Parathyroid adenoma (tissue), 2 donors: ENCODE data around the gene SLN.

Experiments
- H2AFZ ChIP-seq: fragments of 300-600 bp; sonication (generic); one replicate; pipeline ENCODE4 v1.7.0; 2017; ENCODE audit warnings: antibody characterized with exemption, mild to moderate bottlenecking
- H3K27ac ChIP-seq: fragments of 300-600 bp; sonication (generic); one replicate; pipeline ENCODE4 v1.7.0; 2017
- H3K27me3 ChIP-seq: fragments of 300-600 bp; sonication (generic); one replicate; pipeline ENCODE4 v1.7.0; 2017; ENCODE audit warnings: low read length; ENCODE audit not compliant: control insufficient read depth, insufficient read depth
- H3K36me3 ChIP-seq: fragments of 300-600 bp; sonication (generic); one replicate; pipeline ENCODE4 v1.7.0; 2017; ENCODE audit warnings: low read length; ENCODE audit not compliant: control insufficient read depth, insufficient read depth
- H3K4me1 ChIP-seq: fragments of 300-600 bp; sonication (generic); one replicate; pipeline ENCODE4 v1.7.0; 2017; ENCODE audit warnings: control low read depth
- H3K4me2 ChIP-seq: fragments of 300-600 bp; sonication (generic); one replicate; pipeline ENCODE4 v1.7.0; 2017; ENCODE audit warnings: low read length
- H3K4me3 ChIP-seq: fragments of 300-600 bp; sonication (generic); one replicate; pipeline ENCODE4 v1.7.0; 2017; ENCODE audit warnings: low read depth, low read length
- H3K79me2 ChIP-seq: fragments of 300-600 bp; sonication (generic); one replicate; pipeline ENCODE4 v1.7.0; 2017; ENCODE audit warnings: control low read depth
- H3K9ac ChIP-seq: fragments of 300-600 bp; sonication (generic); one replicate; pipeline ENCODE4 v1.7.0; 2017; ENCODE audit warnings: mild to moderate bottlenecking
- H3K9me3 ChIP-seq: fragments of 300-600 bp; sonication (generic); one replicate; pipeline ENCODE4 v1.7.0; 2017; ENCODE audit warnings: low read length; ENCODE audit not compliant: control insufficient read depth
- TF ChIP-seq, protein P1 (sequence below): fragments of 300-600 bp; sonication (generic); IDR thresholded peaks from one replicate; pipeline ENCODE4 v1.7.0; 2017; ENCODE audit warnings: antibody characterized with exemption, mild to moderate bottlenecking
- donor health status: primary hyperparathyroidism.

SLN gene

DNA sequence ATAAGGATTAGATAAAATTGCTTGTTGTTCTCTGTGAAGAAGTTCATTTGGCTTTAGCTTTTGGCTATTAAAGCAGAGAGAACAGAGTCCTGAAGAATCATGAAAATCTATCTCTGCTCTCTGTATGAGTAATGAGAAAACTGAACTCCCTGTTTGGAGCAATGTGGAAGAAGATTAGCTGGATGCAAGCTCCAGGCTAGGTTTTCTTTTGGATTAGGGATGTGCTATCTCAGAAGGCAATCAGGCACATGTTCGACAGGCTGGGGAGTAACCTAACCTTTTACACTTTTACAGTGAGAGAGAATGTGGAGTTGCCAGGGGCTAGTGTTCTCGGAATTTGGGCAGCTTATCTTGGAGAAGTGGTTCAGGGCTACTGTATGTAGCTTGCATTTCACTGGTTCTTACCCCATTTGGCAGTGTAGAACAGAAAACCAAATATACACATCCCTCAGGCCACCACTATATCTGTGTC, 8.5 kb upstream of the SLN start:
- H3K79me2 ChIP-seq = no peaks in the 10 kb centered on the region
- peaks cover 2% of the 10 kb centered on the region for H3K4me1 ChIP-seq
- no peaks in the 10 kb centered on the region for H3K9me3 ChIP-seq
- TF ChIP-seq, protein P1, sequence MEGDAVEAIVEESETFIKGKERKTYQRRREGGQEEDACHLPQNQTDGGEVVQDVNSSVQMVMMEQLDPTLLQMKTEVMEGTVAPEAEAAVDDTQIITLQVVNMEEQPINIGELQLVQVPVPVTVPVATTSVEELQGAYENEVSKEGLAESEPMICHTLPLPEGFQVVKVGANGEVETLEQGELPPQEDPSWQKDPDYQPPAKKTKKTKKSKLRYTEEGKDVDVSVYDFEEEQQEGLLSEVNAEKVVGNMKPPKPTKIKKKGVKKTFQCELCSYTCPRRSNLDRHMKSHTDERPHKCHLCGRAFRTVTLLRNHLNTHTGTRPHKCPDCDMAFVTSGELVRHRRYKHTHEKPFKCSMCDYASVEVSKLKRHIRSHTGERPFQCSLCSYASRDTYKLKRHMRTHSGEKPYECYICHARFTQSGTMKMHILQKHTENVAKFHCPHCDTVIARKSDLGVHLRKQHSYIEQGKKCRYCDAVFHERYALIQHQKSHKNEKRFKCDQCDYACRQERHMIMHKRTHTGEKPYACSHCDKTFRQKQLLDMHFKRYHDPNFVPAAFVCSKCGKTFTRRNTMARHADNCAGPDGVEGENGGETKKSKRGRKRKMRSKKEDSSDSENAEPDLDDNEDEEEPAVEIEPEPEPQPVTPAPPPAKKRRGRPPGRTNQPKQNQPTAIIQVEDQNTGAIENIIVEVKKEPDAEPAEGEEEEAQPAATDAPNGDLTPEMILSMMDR = no peak
- H3K36me3 ChIP-seq = no peaks in the 10 kb centered on the region
- H2AFZ ChIP-seq = no peak overlapping the region
- H3K4me3 ChIP-seq = no peak overlapping the region
- H3K27me3 ChIP-seq = no peaks in the 10 kb centered on the region
- H3K9ac ChIP-seq = no peak overlapping the region
- H3K27ac ChIP-seq = no peak overlapping the region
- no peak overlapping the region for H3K4me2 ChIP-seq

DNA sequence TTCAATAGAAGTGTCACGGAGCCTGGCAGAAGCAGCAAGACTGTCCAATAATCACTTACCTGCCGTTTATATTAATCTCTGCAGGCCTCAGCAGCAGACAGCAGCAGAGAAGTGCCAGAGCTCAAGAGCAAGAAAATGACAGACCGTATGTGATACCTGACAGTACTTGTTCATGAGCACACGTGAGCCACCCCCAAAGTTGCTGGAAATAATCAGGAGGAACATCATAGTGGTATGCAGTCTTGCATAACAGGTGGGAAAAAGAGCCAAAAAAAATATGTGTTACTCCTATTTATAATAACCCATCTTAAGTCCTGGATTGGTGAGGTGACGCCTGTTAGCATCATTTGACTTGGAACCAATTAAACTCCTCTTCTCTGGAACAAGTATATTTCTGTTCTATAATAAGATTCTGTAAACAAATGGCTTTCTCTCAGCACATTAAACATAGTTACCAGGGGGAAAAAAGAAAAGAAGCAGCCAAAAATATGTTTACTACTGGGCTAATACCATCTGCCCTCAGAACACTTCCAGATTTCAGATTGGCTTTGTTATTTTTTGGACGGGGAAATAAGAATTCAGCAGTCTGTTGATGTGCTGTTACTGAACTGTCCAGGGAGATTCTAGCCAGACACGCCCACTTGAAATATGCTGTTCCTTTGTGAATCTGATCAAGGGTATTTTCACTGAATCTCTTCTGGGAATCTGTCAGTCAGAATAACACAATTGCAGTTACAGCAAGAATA, 7.9 kb upstream of the SLN start:
- TF ChIP-seq, protein P1 = no peak
- no peaks in the 10 kb centered on the region for H3K79me2 ChIP-seq
- no peaks in the 10 kb centered on the region for H3K27me3 ChIP-seq
- H3K36me3 ChIP-seq = no peaks in the 10 kb centered on the region
- peaks cover 2% of the 10 kb centered on the region for H3K4me1 ChIP-seq
- no peak overlapping the region for H3K27ac ChIP-seq
- H3K9ac ChIP-seq = no peak overlapping the region
- H3K4me3 ChIP-seq = no peak overlapping the region
- no peak overlapping the region for H2AFZ ChIP-seq
- no peak overlapping the region for H3K4me2 ChIP-seq
- H3K9me3 ChIP-seq = no peaks in the 10 kb centered on the region

DNA sequence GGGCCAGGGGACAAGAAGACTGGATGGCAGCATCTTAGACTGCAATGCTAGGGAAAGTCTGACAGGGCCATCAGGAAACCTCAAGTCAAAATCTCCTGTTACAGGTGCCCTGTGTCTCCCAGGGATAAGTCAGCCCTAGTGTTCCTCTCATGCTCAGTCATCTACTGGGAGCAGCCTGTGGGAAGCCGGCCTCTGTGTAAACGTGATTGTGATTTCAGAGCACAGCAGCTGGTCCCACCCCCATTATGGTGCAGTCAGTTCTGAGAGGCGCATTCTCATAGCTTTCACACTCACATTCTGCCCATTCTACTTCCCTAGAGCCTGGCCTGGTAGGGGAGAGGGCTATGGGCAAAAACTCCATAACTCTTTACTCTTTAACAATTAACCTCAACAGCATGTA, 7.2 kb upstream of the SLN start:
- Histone ChIP-seq H3K4me1 (peaks cover 2% of the 10 kb centered on the region), H2AFZ (no peak overlapping the region), H3K36me3 (no peaks in the 10 kb centered on the region), H3K4me3 (no peak overlapping the region), H3K9me3 (no peaks in the 10 kb centered on the region), H3K9ac (no peak overlapping the region), H3K27ac (no peak overlapping the region), H3K4me2 (no peak overlapping the region), H3K27me3 (no peaks in the 10 kb centered on the region), H3K79me2 (no peaks in the 10 kb centered on the region)
- TF ChIP-seq, protein P1 = no peak

DNA sequence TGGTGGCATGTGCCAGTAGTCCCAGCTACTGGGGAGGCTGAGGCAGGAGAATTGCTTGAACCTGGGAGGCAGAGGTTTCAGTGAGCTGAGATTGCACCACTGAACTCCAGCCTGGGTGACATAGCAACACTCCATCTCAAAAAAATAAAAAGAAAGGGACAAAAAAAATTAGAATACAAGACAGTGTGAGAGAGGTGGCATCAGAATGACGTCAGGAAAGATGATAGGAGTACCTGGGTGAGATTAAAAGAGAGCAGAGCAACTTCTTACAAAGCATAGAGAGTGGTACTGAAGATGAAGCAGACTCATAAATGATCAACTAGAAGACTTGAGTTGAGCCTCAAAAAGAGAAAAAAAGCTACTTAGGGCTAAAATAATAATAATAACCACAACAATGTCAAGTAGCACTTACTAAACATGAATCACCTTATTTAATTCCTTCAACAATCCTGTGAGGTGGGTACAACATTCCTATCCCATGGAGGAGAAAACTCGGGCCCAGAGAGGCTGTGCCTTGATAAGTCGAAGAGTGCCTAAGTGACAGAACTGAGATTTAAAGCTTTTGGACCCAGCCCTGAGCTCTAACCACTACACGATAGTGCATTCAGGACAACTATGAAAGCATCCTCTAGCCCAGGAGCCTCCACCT, 5.2 kb upstream of the SLN start:
- no peak overlapping the region for H3K4me3 ChIP-seq
- H3K9me3 ChIP-seq = no peaks in the 10 kb centered on the region
- H3K27ac ChIP-seq = no peak overlapping the region
- H3K4me2 ChIP-seq = no peak overlapping the region
- H3K9ac ChIP-seq = no peak overlapping the region
- no peaks in the 10 kb centered on the region for H3K27me3 ChIP-seq
- no peaks in the 10 kb centered on the region for H3K79me2 ChIP-seq
- H3K36me3 ChIP-seq = no peaks in the 10 kb centered on the region
- H2AFZ ChIP-seq = no peak overlapping the region
- TF ChIP-seq, protein P1 = no peak
- H3K4me1 ChIP-seq = no peaks in the 10 kb centered on the region
